MCF 10A (cell line): ENCODE measurements around the gene MEA1. TPM values are rescaled to one million over a fixed set of nuclear protein-coding genes. Genes with fewer than 3 reads are reported as not detected.

Experiments used
- BruUV-seq: library from RNA; stranded (reverse); fragments of 400-500 nt; replicated peaks from 2 replicates; lab custom pipeline; 2021; lab: Mats Ljungman, UMichigan
- CTCF ChIA-PET: fragments of 300-600 bp; sonication (Branson Sonifier 250); formaldehyde crosslinking; extraction: SDS; loops from one replicate; lab custom pipeline; 2021; ENCODE audit warnings: antibody characterized with exemption, inconsistent platforms; lab: Yijun Ruan, JAX
- POLR2A ChIA-PET: fragments of 300-600, 350-650 bp; sonication (Branson Sonifier 250); formaldehyde crosslinking; extraction: SDS; loops from one replicate; lab custom pipeline; 2020; ENCODE audit warnings: antibody characterized with exemption, inconsistent platforms; lab: Yijun Ruan, JAX
- DNase-seq: peaks from one replicate; pipeline ENCODE4 v3.0.0-alpha.2; 2018; ENCODE audit not compliant: unreplicated experiment
- H3K27ac Mint-ChIP-seq: one replicate; pipeline ENCODE4 v1.8.0; 2022; ENCODE audit warnings: mild to moderate bottlenecking, low read depth, mixed read lengths; ENCODE audit not compliant: unreplicated experiment
- H3K27me3 Mint-ChIP-seq: one replicate; pipeline ENCODE4 v1.8.0; 2022; ENCODE audit warnings: mixed read lengths; ENCODE audit not compliant: insufficient read depth, unreplicated experiment
- H3K36me3 Mint-ChIP-seq: one replicate; pipeline ENCODE4 v1.8.0; 2022; ENCODE audit warnings: mild to moderate bottlenecking, moderate library complexity, mixed read lengths; ENCODE audit not compliant: insufficient read depth, unreplicated experiment
- H3K4me1 Mint-ChIP-seq: one replicate; pipeline ENCODE4 v1.8.0; 2022; ENCODE audit warnings: mixed read lengths; ENCODE audit not compliant: insufficient read depth, unreplicated experiment
- H3K4me3 Mint-ChIP-seq: one replicate; pipeline ENCODE4 v1.8.0; 2022; ENCODE audit warnings: mild to moderate bottlenecking, moderate library complexity, mixed read lengths; ENCODE audit not compliant: unreplicated experiment
- H3K9me3 Mint-ChIP-seq: one replicate; pipeline ENCODE4 v1.8.0; 2022; ENCODE audit warnings: mixed read lengths; ENCODE audit not compliant: unreplicated experiment
- CTCF ChIP-seq: fragments of 200-600 bp; IDR thresholded peaks from one replicate; pipeline ENCODE4 v1.8.0; 2022; ENCODE audit warnings: antibody characterized with exemption, mild to moderate bottlenecking; ENCODE audit not compliant: unreplicated experiment
- intact Hi-C: fragments of 100-400 bp; cut with micrococcal nuclease; formaldehyde crosslinking; loops from 2 replicates; pipeline ENCODE4 v1.14.1; 2022
- total RNA-seq: library from RNA; stranded (reverse); gene quantifications from 2 replicates; pipeline ENCODE4 v1.2.3, GENCODE V29; 2022

Gene MEA1
- total RNA-seq, 1 experiment from 2014 or later = 71.8 TPM

- DNase-seq = no peak
- no peak for TF ChIP-seq CTCF
- CTCF ChIA-PET = no interaction called here
- H3K27me3 Mint-ChIP-seq = no peaks in the 10 kb centered on the region
- peaks cover 17% of the 10 kb centered on the region for H3K4me1 Mint-ChIP-seq
- H3K9me3 Mint-ChIP-seq = no peaks in the 10 kb centered on the region
- H3K4me3 Mint-ChIP-seq = no peak overlapping the region
- peaks cover 41% of the 10 kb centered on the region for H3K36me3 Mint-ChIP-seq
- no TSS peak for BruUV-seq
- POLR2A ChIA-PET = interaction anchor here (0.7 kb wide), 2 partner anchors 40 to 91 kb away, joined by 3 to 4 read pairs; partner anchors contain the start of genes KLC4 and MRPL2
- peak overlapping the region; percentile 16 for H3K27ac Mint-ChIP-seq
- intact Hi-C loops = no loop called here
Measured at GRCh38 chr6:43019152-43019551, 5.4 kb upstream of the MEA1 start.

- H3K36me3 Mint-ChIP-seq = peaks cover 40% of the 10 kb centered on the region
- no peak for TF ChIP-seq CTCF
- CTCF ChIA-PET = interaction anchor here (2.7 kb wide), 1 partner anchor 127 kb away, joined by 11 read pairs; no protein-coding TSS in a partner anchor
- no peak overlapping the region for H3K4me3 Mint-ChIP-seq
- no peaks in the 10 kb centered on the region for H3K27me3 Mint-ChIP-seq
- H3K27ac Mint-ChIP-seq = no peak overlapping the region
- POLR2A ChIA-PET = interaction anchor here (0.6 to 4.9 kb wide), 4 partner anchors 37 to 321 kb away, joined by 3 to 53 read pairs (median 26); partner anchors contain the start of genes CUL7, KLC4 and MRPL2
- DNase-seq = no peak
- no TSS peak for BruUV-seq
- intact Hi-C loops = no loop called here
- no peaks in the 10 kb centered on the region for H3K9me3 Mint-ChIP-seq
- H3K4me1 Mint-ChIP-seq = peaks cover 31% of the 10 kb centered on the region
Measured at GRCh38 chr6:43016943-43017334, 3.2 kb upstream of the MEA1 start.

GRCh38 chr6:43016176-43016942, 2.6 kb upstream of the MEA1 start:
- no TSS peak for BruUV-seq
- H3K9me3 Mint-ChIP-seq = no peaks in the 10 kb centered on the region
- H3K27me3 Mint-ChIP-seq = no peaks in the 10 kb centered on the region
- no peak for TF ChIP-seq CTCF
- CTCF ChIA-PET = interaction anchor here (0.6 to 2.7 kb wide), 7 partner anchors 27 to 156 kb away, joined by 3 to 11 read pairs (median 3); no protein-coding TSS in a partner anchor
- intact Hi-C loops = no loop called here
- no peak for DNase-seq
- H3K4me1 Mint-ChIP-seq = peaks cover 32% of the 10 kb centered on the region
- H3K36me3 Mint-ChIP-seq = peaks cover 35% of the 10 kb centered on the region
- H3K27ac Mint-ChIP-seq = no peak overlapping the region
- POLR2A ChIA-PET = interaction anchor here (0.5 to 4.9 kb wide), 6 partner anchors 9 to 322 kb away, joined by 3 to 53 read pairs (median 4); partner anchors contain the start of genes CUL7, KLC4 and MRPL2
- H3K4me3 Mint-ChIP-seq = peak overlapping the region; percentile 39

GRCh38 chr6:43014434-43014909, 726 bp upstream of the MEA1 start:
- no peak for TF ChIP-seq CTCF
- H3K27me3 Mint-ChIP-seq = no peaks in the 10 kb centered on the region
- CTCF ChIA-PET = interaction anchor here (0.6 to 2.7 kb wide), 5 partner anchors 40 to 582 kb away, joined by 3 to 12 read pairs (median 5); partner anchors contain the start of gene CUL7
- POLR2A ChIA-PET = interaction anchor here (0.6 to 5.5 kb wide), 31 partner anchors 7 to 1391 kb away, joined by 3 to 53 read pairs (median 5); partner anchors contain the start of genes CNPY3, CUL7, GTPBP2 and KLC4
- intact Hi-C loops = loop anchor here (5.0 kb wide), 1 partner anchor 38 kb away; the partner anchor contains the start of gene CUL7
- peak overlapping the region; percentile 99 for H3K27ac Mint-ChIP-seq
- DNase-seq = peak; percentile 13
- H3K9me3 Mint-ChIP-seq = no peaks in the 10 kb centered on the region
- BruUV-seq = no TSS peak
- H3K36me3 Mint-ChIP-seq = peaks cover 27% of the 10 kb centered on the region
- peak overlapping the region; percentile 99 for H3K4me3 Mint-ChIP-seq
- H3K4me1 Mint-ChIP-seq = peaks cover 32% of the 10 kb centered on the region
